ENCODE results near the gene SLC30A9.

Gene SLC30A9

GRCh38 chr4:42008011-42008786 lies 17.9 kb downstream of the SLC30A9 start:
- no peak for DNase-seq

- no peak for DNase-seq
Measured at GRCh38 chr4:42015438-42015837, 25.1 kb downstream of the SLC30A9 start.

GRCh38 chr4:42018451-42018850 lies 28.1 kb downstream of the SLC30A9 start:
- no peak for DNase-seq

GRCh38 chr4:42048394-42048793 lies 58.1 kb downstream of the SLC30A9 start:
- peak; percentile 24 for DNase-seq

GRCh38 chr4:42050516-42051249 lies 60.4 kb downstream of the SLC30A9 start:
- DNase-seq: no peak

- DNase-seq: no peak
Measured at GRCh38 chr4:42066402-42066801, 76.1 kb downstream of the SLC30A9 start.

GRCh38 chr4:42067264-42067663 lies 76.9 kb downstream of the SLC30A9 start:
- no peak for DNase-seq

- DNase-seq: no peak
Measured at GRCh38 chr4:42070463-42070862, 80.1 kb downstream of the SLC30A9 start.

GRCh38 chr4:42074294-42074693 lies 84.0 kb downstream of the SLC30A9 start:
- no peak for DNase-seq

- no peak for DNase-seq
Measured at GRCh38 chr4:42078184-42078801, 88.0 kb downstream of the SLC30A9 start.

- no peak for DNase-seq
Measured at GRCh38 chr4:42080306-42080705, 90.0 kb downstream of the SLC30A9 start.

GRCh38 chr4:42083816-42084215 lies 93.5 kb downstream of the SLC30A9 start:
- DNase-seq: peak; percentile 21

GRCh38 chr4:42088386-42088785 lies 98.1 kb downstream of the SLC30A9 start:
- DNase-seq: no peak

GRCh38 chr4:42101446-42101975 lies 111.2 kb downstream of the SLC30A9 start:
- peak; percentile 8 for DNase-seq

GRCh38 chr4:42104521-42104920 lies 114.2 kb downstream of the SLC30A9 start:
- DNase-seq: peak; percentile 34

GRCh38 chr4:42112846-42113245 lies 122.5 kb downstream of the SLC30A9 start:
- no peak for DNase-seq

GRCh38 chr4:42119886-42120285 lies 129.6 kb downstream of the SLC30A9 start:
- no peak for DNase-seq

GRCh38 chr4:42122237-42122636 lies 131.9 kb downstream of the SLC30A9 start:
- no peak for DNase-seq

GRCh38 chr4:42123071-42123644 lies 132.8 kb downstream of the SLC30A9 start:
- DNase-seq: no peak

GRCh38 chr4:42132099-42132498 lies 141.8 kb downstream of the SLC30A9 start:
- no peak for DNase-seq

- DNase-seq: no peak
Measured at GRCh38 chr4:42133006-42133405, 142.7 kb downstream of the SLC30A9 start.

GRCh38 chr4:42136371-42136770 lies 146.0 kb downstream of the SLC30A9 start:
- no peak for DNase-seq
